Endothelial cell of umbilical vein (primary cell): ENCODE data around the gene TNRC6B. TPM values are rescaled to one million over a fixed set of nuclear protein-coding genes. Genes with fewer than 3 reads are reported as not detected.

Source experiments
- BruUV-seq: library from RNA; stranded (reverse); fragments of 400-500 nt; replicated peaks from 2 replicates; lab custom pipeline; 2021; lab: Mats Ljungman, UMichigan
- CTCF ChIA-PET: fragments of 300-600, 350-600 bp; sonication (Branson Sonifier 250); formaldehyde crosslinking; loops from one replicate; lab custom pipeline; 2021; ENCODE audit warnings: antibody characterized with exemption, inconsistent platforms; lab: Charles Lee
- POLR2A ChIA-PET: fragments of 300-600, 350-600 bp; sonication (Branson Sonifier 250); formaldehyde crosslinking; loops from one replicate; lab custom pipeline; 2021; ENCODE audit warnings: antibody characterized with exemption, inconsistent platforms; lab: Charles Lee
- DNase-seq: peaks from one replicate; pipeline ENCODE4 v3.0.0-alpha.2; 2011; ENCODE audit warnings: low read depth, low spot score
- FAIRE-seq: peaks from 2 replicates; lab custom pipeline; 2011; peaks lifted over from hg19 to GRCh38; lab: Jason Lieb, UNC
- H2AFZ ChIP-seq: 2 replicates; pipeline ENCODE4 v1.6.0; 2012; ENCODE audit warnings: low read depth, low read length, control low read depth, inconsistent platforms
- H3K27ac ChIP-seq: 2 replicates; pipeline ENCODE4 v1.5.1; 2011; ENCODE audit warnings: low read depth, mild to moderate bottlenecking, control low read depth, low read length, moderate library complexity; ENCODE audit not compliant: insufficient read depth
- H3K27me3 ChIP-seq, 2 experiments: 2 replicates each; pipeline versions ENCODE4 v1.6.0 to v1.6.1; 2011; ENCODE audit warnings: low read length in 2 of 2, mixed read lengths in 1 of 2; ENCODE audit not compliant: control insufficient read depth in 2 of 2, insufficient read depth in 2 of 2
- H3K36me3 ChIP-seq, 2 experiments: 2 replicates in 1 of 2; 3 replicates in 1 of 2; pipeline ENCODE4 v1.5.1; 2011; ENCODE audit warnings: low read length in 2 of 2, mild to moderate bottlenecking in 1 of 2, moderate library complexity in 1 of 2; ENCODE audit not compliant: control insufficient read depth in 2 of 2, insufficient read depth in 2 of 2; ENCODE audit errors: extremely low read depth in 1 of 2
- H3K4me1 ChIP-seq: 3 replicates; pipeline ENCODE4 v1.5.1; 2011; ENCODE audit warnings: mild to moderate bottlenecking, low read length; ENCODE audit not compliant: control insufficient read depth, insufficient read depth; ENCODE audit errors: extremely low read depth
- H3K4me2 ChIP-seq: 2 replicates; pipeline ENCODE4 v1.6.1; 2011; ENCODE audit warnings: low read length, control low read depth, mixed read lengths; ENCODE audit not compliant: insufficient read depth
- H3K4me3 ChIP-seq, 3 experiments: fragments of 200-600 bp in 1 of 3; sonication (generic), shearing (Covaris generic) in 1 of 3; replicated peaks in 1 of 3; 2 replicates each; pipeline ENCODE4 v1.5.1; 2011 to 2016; ENCODE audit warnings: control low read depth in 3 of 3, low read length in 3 of 3, mild to moderate bottlenecking in 2 of 3, inconsistent platforms in 1 of 3, low read depth in 1 of 3, moderate library complexity in 1 of 3; ENCODE audit not compliant: insufficient read depth in 1 of 3
- H3K79me2 ChIP-seq: 2 replicates; pipeline ENCODE4 v1.6.0; 2012; ENCODE audit warnings: low read length, inconsistent platforms; ENCODE audit not compliant: control insufficient read depth, insufficient read depth
- H3K9ac ChIP-seq: replicated peaks from 2 replicates; pipeline ENCODE3; 2011; ENCODE audit warnings: low read length, control low read depth; ENCODE audit not compliant: insufficient read depth; ENCODE audit errors: extremely low read depth
- H3K9me1 ChIP-seq: replicated peaks from 3 replicates; pipeline ENCODE4 v1.6.0; 2011; ENCODE audit warnings: mild to moderate bottlenecking, low read length; ENCODE audit not compliant: control insufficient read depth, insufficient read depth; ENCODE audit errors: extremely low read depth
- H3K9me3 ChIP-seq: replicated peaks from 2 replicates; pipeline ENCODE4 v1.5.1; 2012; ENCODE audit warnings: low read length, inconsistent platforms; ENCODE audit not compliant: control insufficient read depth, insufficient read depth
- H4K20me1 ChIP-seq: replicated peaks from 2 replicates; pipeline ENCODE3; 2011; ENCODE audit warnings: mild to moderate bottlenecking, low read length; ENCODE audit not compliant: control insufficient read depth, insufficient read depth; ENCODE audit errors: extremely low read depth
- CTCF ChIP-seq, 2 donors: IDR thresholded peaks; 1 replicate in 1 of 2; 2 replicates in 1 of 2; pipeline ENCODE4 v1.5.1; 2011; ENCODE audit warnings: low read length in 2 of 2, mild to moderate bottlenecking in 2 of 2, moderate library complexity in 2 of 2, control low read depth in 1 of 2, inconsistent platforms in 1 of 2, low read depth in 1 of 2; ENCODE audit not compliant: insufficient read depth in 1 of 2; ENCODE audit errors: extremely low read depth in 1 of 2
- EZH2 ChIP-seq: IDR thresholded peaks from 2 replicates; pipeline ENCODE4 v1.6.1; 2012; ENCODE audit warnings: borderline replicate concordance, low read depth, mild to moderate bottlenecking, moderate library complexity, low read length, inconsistent platforms; ENCODE audit not compliant: severe bottlenecking
- FOS ChIP-seq: IDR thresholded peaks from 2 replicates; pipeline ENCODE4 v1.6.1; 2011; ENCODE audit warnings: mild to moderate bottlenecking, low read length, moderate library complexity, borderline replicate concordance; ENCODE audit not compliant: insufficient read depth
- GATA2 ChIP-seq: IDR thresholded peaks from 2 replicates; pipeline ENCODE4 v1.7.0; 2011; ENCODE audit warnings: low read depth, mild to moderate bottlenecking, moderate library complexity, mixed read lengths, low read length; ENCODE audit not compliant: insufficient read length, insufficient read depth
- JUN ChIP-seq: IDR thresholded peaks from 2 replicates; pipeline ENCODE4 v1.6.1; 2011; ENCODE audit warnings: borderline replicate concordance, low read depth; ENCODE audit not compliant: insufficient read length, insufficient read depth
- MAX ChIP-seq: IDR thresholded peaks from 2 replicates; pipeline ENCODE4 v1.6.1; 2011; ENCODE audit not compliant: insufficient read depth, insufficient read length
- MYC ChIP-seq: IDR thresholded peaks from one replicate; pipeline ENCODE4 v1.6.1; 2011; ENCODE audit warnings: mild to moderate bottlenecking, low read depth, low read length
- POLR2A ChIP-seq: IDR thresholded peaks from 2 replicates; pipeline ENCODE4 v1.6.1; 2012; ENCODE audit warnings: low read depth, mild to moderate bottlenecking, control low read depth, low read length
- POLR2AphosphoS5 ChIP-seq: IDR thresholded peaks from 2 replicates; pipeline ENCODE4 v1.6.1; 2012; ENCODE audit warnings: low read depth, mild to moderate bottlenecking, control low read depth, low read length, moderate library complexity; ENCODE audit not compliant: insufficient read depth
- dilution Hi-C: fragments of 300-500 bp; cut with MboI; formaldehyde crosslinking; loops from one replicate; pipeline ENCODE4 v1.15.0; 2019; ENCODE audit warnings: low sequenced_read_pairs; ENCODE audit not compliant: extremely low pct_ligation_motif_present
- intact Hi-C: fragments of 100-400 bp; cut with micrococcal nuclease; formaldehyde crosslinking; loops from one replicate; pipeline ENCODE4 v1.10.0; 2022
- polyA plus RNA-seq, 4 experiments: library from polyadenylated mRNA; depleted of rRNA in 3 of 4; stranded (reverse) in 3 of 4; unstranded in 1 of 4; fragments of >200 nt; gene quantifications; 2 replicates each; pipeline versions ENCODE4 v1.2.1 to v1.2.3, GENCODE V29; 2011 to 2012; ENCODE audit warnings: missing spikeins in 1 of 4
- total RNA-seq: library from RNA; stranded (reverse); gene quantifications from 2 replicates; pipeline ENCODE4 v1.2.3, GENCODE V29; 2021

The TNRC6B gene
- total and polyA plus RNA-seq, 2 donors (not counting 3 experiments of a cell fraction or from before 2014, with no cell fraction given): 10.6 to 37.2 TPM

DNA sequence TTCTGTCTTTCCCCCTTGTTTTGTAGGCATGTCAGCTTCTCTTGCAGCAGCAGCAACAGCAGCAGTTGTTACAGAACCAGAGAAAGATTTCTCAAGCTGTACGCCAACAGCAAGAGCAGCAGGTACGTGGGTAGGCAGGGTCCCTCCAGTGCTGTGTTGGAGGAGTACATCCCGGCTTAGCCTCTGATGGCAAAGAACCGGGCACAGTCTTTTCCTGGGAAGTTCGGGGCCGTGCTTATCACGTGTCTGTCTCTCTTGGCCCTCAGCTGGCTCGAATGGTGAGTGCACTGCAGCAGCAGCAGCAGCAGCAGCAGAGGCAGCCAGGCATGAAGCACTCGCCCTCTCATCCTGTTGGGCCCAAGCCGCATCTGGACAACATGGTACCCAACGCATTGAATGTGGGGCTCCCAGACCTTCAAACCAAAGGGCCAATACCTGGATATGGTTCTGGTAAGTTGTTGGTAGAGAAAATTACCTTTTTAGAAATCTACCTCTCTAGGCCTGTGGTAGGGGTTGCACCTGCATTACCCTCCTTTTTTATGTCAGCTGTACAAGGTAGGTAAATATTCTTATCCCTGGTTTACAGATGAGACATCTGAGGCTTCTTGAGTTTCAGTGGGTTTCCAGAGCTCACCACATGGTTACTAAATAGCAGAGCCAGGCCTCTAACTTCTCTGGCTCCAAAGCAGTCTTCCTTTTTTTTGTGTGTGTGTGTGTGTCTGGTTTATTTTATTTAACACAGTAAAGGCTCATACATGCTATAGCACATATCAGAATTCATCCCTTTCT is 123.4 kb downstream of the TNRC6B start:
- no peak for FAIRE-seq

More for the DNA sequence above, 123.4 kb downstream of the TNRC6B start:
- Histone ChIP-seq H2AFZ (no peak overlapping the region), H4K20me1 (no peaks in the 10 kb centered on the region), H3K27ac (no peak overlapping the region), H3K27me3 (no peaks in the 10 kb centered on the region), H3K9me1 (no peaks in the 10 kb centered on the region), H3K9ac (no peak overlapping the region), H3K79me2 (no peaks in the 10 kb centered on the region), H3K4me1 (peaks cover 5% of the 10 kb centered on the region), H3K4me2 (no peak overlapping the region), H3K36me3 (peaks cover 9 to 10% of the 10 kb centered on the region in 2 experiments), H3K4me3 (no peak overlapping the region), H3K9me3 (no peaks in the 10 kb centered on the region)
- intact Hi-C loops (no loop called here), dilution Hi-C loops (no loop called here)
- BruUV-seq: no TSS peak
- CTCF ChIA-PET: interaction anchor here (1.0 kb wide), 1 partner anchor 257 kb away, joined by 3 read pairs; no protein-coding TSS in a partner anchor
- no peak for DNase-seq
- POLR2A ChIA-PET: no interaction called here
- no peak for TF ChIP-seq JUN
- TF ChIP-seq EZH2: no peak
- no peak for TF ChIP-seq POLR2AphosphoS5
- TF ChIP-seq CTCF (IDR thresholded peaks at IDR 0.05; ENCODE audit: extremely low read depth in 1 of 2, insufficient read depth in 1 of 2, low read depth in 1 of 2, low read length in 2 of 2): no peak
- no peak for TF ChIP-seq FOS
- TF ChIP-seq GATA2: no peak
- TF ChIP-seq MAX: no peak
- no peak for TF ChIP-seq POLR2A
- no peak for TF ChIP-seq MYC
